SK-N-SH treated with all-trans-retinoic acid at 6 μM for 48 hours (cell line): ENCODE data around the gene NPBWR2.

ENCODE experiments used
- ATAC-seq: fragments of 200-7000 bp; cut with Tn5 transposase; 3 replicates; pipeline ENCODE4 v1.9.1; 2020; ENCODE audit warnings: mild to moderate bottlenecking, moderate library complexity
- ARNTL ChIP-seq: fragments of 450-650 bp; formaldehyde crosslinking; IDR thresholded peaks from 2 replicates; pipeline ENCODE4 v1.5.0; 2020; ENCODE audit warnings: low read depth, mild to moderate bottlenecking, moderate library complexity, borderline replicate concordance
- BACH2 ChIP-seq: fragments of 250-450 bp; sonication (Bioruptor Pico); IDR thresholded peaks from 2 replicates; pipeline ENCODE4 v1.9.0; 2021; ENCODE audit warnings: mild to moderate bottlenecking, borderline replicate concordance
- CREB5 ChIP-seq: fragments of 250-450 bp; sonication (Bioruptor Pico); IDR thresholded peaks from 2 replicates; pipeline ENCODE4 v1.5.1; 2020; ENCODE audit warnings: low read depth, mild to moderate bottlenecking, moderate library complexity
- CSDC2 ChIP-seq: fragments of 250-450 bp; sonication (Bioruptor Pico); IDR thresholded peaks from 2 replicates; pipeline ENCODE4 v1.5.0; 2020; ENCODE audit warnings: mild to moderate bottlenecking, moderate library complexity
- CSRNP3 ChIP-seq: fragments of 250-450 bp; sonication (Bioruptor Pico); IDR thresholded peaks from 2 replicates; pipeline ENCODE4 v1.5.1; 2021; ENCODE audit warnings: mild to moderate bottlenecking, moderate library complexity
- ESRRG ChIP-seq: fragments of 250-450 bp; sonication (Bioruptor Pico); IDR thresholded peaks from 2 replicates; pipeline ENCODE4 v1.6.1; 2021; ENCODE audit warnings: mild to moderate bottlenecking
- GLIS3 ChIP-seq: fragments of 250-450 bp; sonication (Bioruptor Pico); IDR thresholded peaks from 2 replicates; pipeline ENCODE4 v1.5.0; 2020; ENCODE audit warnings: mild to moderate bottlenecking, moderate library complexity
- ISL1 ChIP-seq: fragments of 250-450 bp; sonication (Bioruptor Pico); IDR thresholded peaks from 2 replicates; pipeline ENCODE4 v2.1.2; 2022; ENCODE audit warnings: mild to moderate bottlenecking, moderate library complexity
- OSR1 ChIP-seq: fragments of 250-450 bp; sonication (Bioruptor Pico); IDR thresholded peaks from 2 replicates; pipeline ENCODE4 v1.8.0; 2022; ENCODE audit warnings: moderate library complexity, mild to moderate bottlenecking, inconsistent platforms
- PPARA ChIP-seq: fragments of 250-450 bp; sonication (Bioruptor Pico); IDR thresholded peaks from 2 replicates; pipeline ENCODE4 v1.5.0; 2020; ENCODE audit warnings: mild to moderate bottlenecking, borderline replicate concordance
- RARB ChIP-seq: fragments of 250-450 bp; sonication (Bioruptor Pico); IDR thresholded peaks from 2 replicates; pipeline ENCODE4 v1.8.0; 2021; ENCODE audit warnings: mild to moderate bottlenecking, moderate library complexity
- SNAI2 ChIP-seq: fragments of 250-450 bp; sonication (Bioruptor Pico); IDR thresholded peaks from 2 replicates; pipeline ENCODE4 v1.5.0; 2020; ENCODE audit warnings: mild to moderate bottlenecking, moderate library complexity
- TCF4 ChIP-seq: fragments of 250-450 bp; sonication (Bioruptor Pico); IDR thresholded peaks from 2 replicates; pipeline ENCODE4 v1.8.0; 2021; ENCODE audit warnings: mild to moderate bottlenecking, moderate library complexity, borderline replicate concordance
- TOX ChIP-seq: fragments of 250-450 bp; sonication (Bioruptor Pico); IDR thresholded peaks from 2 replicates; pipeline ENCODE4 v1.8.0; 2021; ENCODE audit warnings: mild to moderate bottlenecking, moderate library complexity, borderline replicate concordance
- TSHZ2 ChIP-seq: fragments of 250-450 bp; sonication (Bioruptor Pico); IDR thresholded peaks from 2 replicates; pipeline ENCODE4 v1.5.0; 2020; ENCODE audit warnings: mild to moderate bottlenecking, moderate library complexity
- ZC3H10 ChIP-seq: fragments of 250-450 bp; sonication (Bioruptor Pico); IDR thresholded peaks from 2 replicates; pipeline ENCODE4 v1.5.1; 2021; ENCODE audit warnings: mild to moderate bottlenecking, moderate library complexity
- ZFP3 ChIP-seq: fragments of 250-450 bp; sonication (Bioruptor Pico); IDR thresholded peaks from 2 replicates; pipeline ENCODE4 v1.5.0; 2020; ENCODE audit warnings: mild to moderate bottlenecking, moderate library complexity
- ZFP30 ChIP-seq: fragments of 450-650 bp; formaldehyde crosslinking; IDR thresholded peaks from 2 replicates; pipeline ENCODE4 v1.5.0; 2022; ENCODE audit warnings: mild to moderate bottlenecking, moderate library complexity
- ZNF565 ChIP-seq: fragments of 450-650 bp; formaldehyde crosslinking; conservative IDR thresholded peaks from 2 replicates; pipeline ENCODE4 v1.5.0; 2020; ENCODE audit warnings: low read depth, mild to moderate bottlenecking, moderate library complexity
- ZNF70 ChIP-seq: fragments of 450-650 bp; formaldehyde crosslinking; IDR thresholded peaks from 2 replicates; pipeline ENCODE4 v1.5.0; 2020; ENCODE audit warnings: mild to moderate bottlenecking, moderate library complexity
- ZNF8 ChIP-seq: fragments of 450-650 bp; formaldehyde crosslinking; IDR thresholded peaks from 2 replicates; pipeline ENCODE4 v1.5.0; 2020; ENCODE audit warnings: mild to moderate bottlenecking, moderate library complexity
- TF ChIP-seq, protein P1 (sequence below): fragments of 250-450 bp; sonication (Bioruptor Pico); IDR thresholded peaks from 2 replicates; pipeline ENCODE4 v1.8.0; 2021; ENCODE audit warnings: low read depth, mild to moderate bottlenecking, moderate library complexity, borderline replicate concordance

The NPBWR2 gene

DNA sequence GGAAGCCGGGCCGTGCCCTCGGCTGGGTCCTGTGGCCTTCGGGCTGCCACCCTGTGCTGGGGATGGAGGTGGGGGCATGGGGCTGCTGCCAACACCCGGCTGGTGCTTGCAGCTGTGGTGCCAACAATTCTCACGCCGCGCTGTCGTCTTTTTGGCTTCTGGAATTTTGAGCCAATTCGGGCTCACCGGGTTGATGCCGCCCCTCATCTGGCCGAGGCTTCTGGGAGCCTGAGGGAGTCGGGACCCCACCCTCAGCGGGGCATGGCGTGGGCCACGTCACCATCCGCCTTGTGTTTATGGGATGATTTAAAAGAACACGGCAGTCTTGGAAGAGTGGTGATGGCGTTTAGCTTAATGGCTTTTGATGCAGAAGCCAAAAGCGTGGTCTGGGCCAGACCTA lies 8.7 kb upstream of the NPBWR2 start (continued):
- TF ChIP-seq ZFP3 (CRISPR knock-in tag) (no peak), ZNF565 (CRISPR knock-in tag) (no peak), ZC3H10 (CRISPR knock-in tag) (no peak)

GRCh38 chr20:64115171-64115911 lies 8.0 kb upstream of the NPBWR2 start:
- no peak for ATAC-seq
- TF ChIP-seq TCF4 (CRISPR knock-in tag) = no peak
- no peak for TF ChIP-seq ARNTL (CRISPR knock-in tag)
- no peak for TF ChIP-seq CSDC2 (CRISPR knock-in tag)
- no peak for TF ChIP-seq ZNF8 (CRISPR knock-in tag)
- TF ChIP-seq SNAI2 (CRISPR knock-in tag) = no peak
- TF ChIP-seq GLIS3 (CRISPR knock-in tag) = no peak
- no peak for TF ChIP-seq OSR1 (CRISPR knock-in tag)
- no peak for TF ChIP-seq TSHZ2 (CRISPR knock-in tag)
- no peak for TF ChIP-seq CSRNP3
- no peak for TF ChIP-seq ZFP3 (CRISPR knock-in tag)
- no peak for TF ChIP-seq CREB5 (CRISPR knock-in tag)
- no peak for TF ChIP-seq RARB
- TF ChIP-seq BACH2 (CRISPR knock-in tag) = no peak
- no peak for TF ChIP-seq PPARA (CRISPR knock-in tag)
- TF ChIP-seq, protein P1, sequence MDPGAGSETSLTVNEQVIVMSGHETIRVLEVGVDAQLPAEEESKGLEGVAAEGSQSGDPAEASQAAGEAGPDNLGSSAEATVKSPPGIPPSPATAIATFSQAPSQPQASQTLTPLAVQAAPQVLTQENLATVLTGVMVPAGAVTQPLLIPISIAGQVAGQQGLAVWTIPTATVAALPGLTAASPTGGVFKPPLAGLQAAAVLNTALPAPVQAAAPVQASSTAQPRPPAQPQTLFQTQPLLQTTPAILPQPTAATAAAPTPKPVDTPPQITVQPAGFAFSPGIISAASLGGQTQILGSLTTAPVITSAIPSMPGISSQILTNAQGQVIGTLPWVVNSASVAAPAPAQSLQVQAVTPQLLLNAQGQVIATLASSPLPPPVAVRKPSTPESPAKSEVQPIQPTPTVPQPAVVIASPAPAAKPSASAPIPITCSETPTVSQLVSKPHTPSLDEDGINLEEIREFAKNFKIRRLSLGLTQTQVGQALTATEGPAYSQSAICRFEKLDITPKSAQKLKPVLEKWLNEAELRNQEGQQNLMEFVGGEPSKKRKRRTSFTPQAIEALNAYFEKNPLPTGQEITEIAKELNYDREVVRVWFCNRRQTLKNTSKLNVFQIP = no peak

DNA sequence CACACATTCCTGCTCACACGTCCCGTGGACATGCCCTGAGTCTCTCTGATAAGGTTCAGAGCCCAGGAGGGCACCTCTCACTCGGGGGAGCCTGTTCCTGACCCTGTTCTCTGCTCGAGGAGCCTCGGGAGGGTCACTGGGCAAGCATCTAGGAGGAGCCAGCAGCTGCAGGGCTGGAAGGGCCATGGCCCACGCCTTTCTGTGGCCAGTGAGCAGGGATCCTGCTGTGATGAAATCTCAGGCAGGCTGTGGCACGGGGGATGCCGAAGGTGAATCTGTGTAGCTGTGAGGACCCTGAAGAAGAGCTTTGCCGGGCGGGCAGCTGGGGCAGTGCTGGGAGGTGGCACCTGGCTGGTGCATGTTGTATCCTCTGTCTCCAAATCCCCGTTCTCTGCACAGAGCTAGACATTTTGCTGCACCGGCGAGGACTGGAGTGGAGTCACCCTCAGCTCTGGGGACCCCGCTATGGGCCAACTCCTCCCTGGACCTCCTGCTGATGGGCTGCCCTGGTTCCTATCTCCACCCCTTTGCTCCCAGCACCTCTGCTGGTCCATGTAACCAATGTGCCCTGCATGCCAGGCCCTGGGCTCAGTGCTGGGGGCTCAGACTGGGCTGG lies 7.1 kb upstream of the NPBWR2 start:
- no peak for ATAC-seq
- TF ChIP-seq ISL1 (CRISPR knock-in tag) = no peak
- no peak for TF ChIP-seq BACH2 (CRISPR knock-in tag)
- TF ChIP-seq ZC3H10 (CRISPR knock-in tag) = no peak
- TF ChIP-seq TOX (CRISPR knock-in tag) = no peak
- no peak for TF ChIP-seq GLIS3 (CRISPR knock-in tag)
- no peak for TF ChIP-seq ZNF8 (CRISPR knock-in tag)
- TF ChIP-seq, protein P1 = no peak
- TF ChIP-seq OSR1 (CRISPR knock-in tag) = no peak
- TF ChIP-seq ZNF70 (CRISPR knock-in tag) = no peak
- TF ChIP-seq ZFP30 (CRISPR knock-in tag) = no peak
- TF ChIP-seq CSDC2 (CRISPR knock-in tag) = no peak
- TF ChIP-seq ZFP3 (CRISPR knock-in tag) = no peak
- no peak for TF ChIP-seq PPARA (CRISPR knock-in tag)
- TF ChIP-seq CSRNP3 = no peak
- TF ChIP-seq SNAI2 (CRISPR knock-in tag) = no peak
- TF ChIP-seq ESRRG (CRISPR knock-in tag) = no peak
- no peak for TF ChIP-seq TCF4 (CRISPR knock-in tag)
- no peak for TF ChIP-seq CREB5 (CRISPR knock-in tag)
